NCI-H1048 (cell line): ENCODE data around the gene PHKG2.

Experiments used
- DNase-seq: peaks from one replicate; lab custom pipeline; 2025; lab: John Stamatoyannopoulos, UW

Gene PHKG2

GRCh38 chr16:30775131-30775391 is 26.8 kb downstream of the PHKG2 start:
- no peak for DNase-seq

GRCh38 chr16:30775392-30776188 is 27.4 kb downstream of the PHKG2 start:
- DNase-seq, result peak; percentile 29

GRCh38 chr16:30777591-30778297 is 29.5 kb downstream of the PHKG2 start:
- no peak for DNase-seq

GRCh38 chr16:30778549-30779244 is 30.5 kb downstream of the PHKG2 start:
- DNase-seq, result no peak

GRCh38 chr16:30779596-30779995 is 31.4 kb downstream of the PHKG2 start:
- no peak for DNase-seq

- DNase-seq, result no peak
Measured at GRCh38 chr16:30780021-30780420, 31.8 kb downstream of the PHKG2 start.

- no peak for DNase-seq
Measured at GRCh38 chr16:30780549-30780948, 32.3 kb downstream of the PHKG2 start.

GRCh38 chr16:30782486-30783279 is 34.5 kb downstream of the PHKG2 start:
- DNase-seq, result no peak

GRCh38 chr16:30783280-30784109 is 35.3 kb downstream of the PHKG2 start:
- DNase-seq, result no peak

- no peak for DNase-seq
Measured at GRCh38 chr16:30784215-30784614, 36.0 kb downstream of the PHKG2 start.

- DNase-seq, result no peak
Measured at GRCh38 chr16:30785126-30786106, 37.2 kb downstream of the PHKG2 start.

GRCh38 chr16:30786115-30786935 is 38.1 kb downstream of the PHKG2 start:
- no peak for DNase-seq

GRCh38 chr16:30786936-30787612 is 38.8 kb downstream of the PHKG2 start, which contains the start of gene ZNF629:
Gene ZNF629, minus strand, starts transcription at chr16:30787205. Its CDS starts 2,723 bp downstream, at chr16:30784482.
- DNase-seq, result no peak

GRCh38 chr16:30787613-30788378 is 39.6 kb downstream of the PHKG2 start:
- no peak for DNase-seq

- DNase-seq, result no peak
Measured at GRCh38 chr16:30793508-30794069, 45.4 kb downstream of the PHKG2 start.

GRCh38 chr16:30794634-30795033 is 46.4 kb downstream of the PHKG2 start:
- no peak for DNase-seq

- no peak for DNase-seq
Measured at GRCh38 chr16:30797670-30798309, 49.6 kb downstream of the PHKG2 start.
